ENCODE data around the gene KMT2E.
"Not testable (repeated sequence)": the region's sequence is repeated elsewhere in the genome, so short reads cannot be mapped to it uniquely, and the experiment has no call there.

KMT2E gene

DNA sequence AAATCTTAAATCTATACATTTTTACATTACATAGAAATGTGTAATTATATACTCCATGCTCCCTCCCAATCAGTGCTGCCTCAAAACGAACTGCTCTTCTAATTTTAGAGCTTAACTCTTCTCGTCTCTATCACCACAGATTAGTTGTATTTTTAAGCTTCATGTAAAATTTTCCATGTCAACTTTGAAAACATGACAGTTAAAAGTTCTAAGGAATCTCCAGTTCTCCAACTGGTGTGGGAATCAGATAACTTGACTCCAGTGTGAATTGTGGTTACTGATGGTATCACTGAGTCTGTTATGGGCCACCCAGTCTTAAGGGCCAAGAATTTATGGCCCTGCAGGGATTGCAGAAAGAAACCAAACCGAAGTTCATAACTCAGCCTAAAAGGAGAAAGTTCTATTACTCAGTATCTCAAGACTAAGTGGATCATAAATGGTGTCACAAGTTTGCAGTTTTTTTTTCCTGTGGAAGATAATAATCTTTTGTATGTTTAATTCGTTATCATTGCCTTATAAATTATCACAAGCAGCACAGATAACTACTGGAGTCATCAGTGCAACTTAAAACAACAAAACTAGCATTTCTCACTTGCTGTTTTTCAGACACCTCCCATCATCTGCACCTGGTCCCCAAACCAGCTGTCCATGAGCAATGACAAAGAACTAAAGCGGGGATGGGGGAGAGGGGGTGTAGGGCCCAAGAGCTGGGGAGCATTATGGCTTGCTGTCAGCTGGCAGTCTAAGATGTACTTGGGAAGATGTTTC, 31.5 kb upstream of the KMT2E start:
- no peak for DNase-seq

DNA sequence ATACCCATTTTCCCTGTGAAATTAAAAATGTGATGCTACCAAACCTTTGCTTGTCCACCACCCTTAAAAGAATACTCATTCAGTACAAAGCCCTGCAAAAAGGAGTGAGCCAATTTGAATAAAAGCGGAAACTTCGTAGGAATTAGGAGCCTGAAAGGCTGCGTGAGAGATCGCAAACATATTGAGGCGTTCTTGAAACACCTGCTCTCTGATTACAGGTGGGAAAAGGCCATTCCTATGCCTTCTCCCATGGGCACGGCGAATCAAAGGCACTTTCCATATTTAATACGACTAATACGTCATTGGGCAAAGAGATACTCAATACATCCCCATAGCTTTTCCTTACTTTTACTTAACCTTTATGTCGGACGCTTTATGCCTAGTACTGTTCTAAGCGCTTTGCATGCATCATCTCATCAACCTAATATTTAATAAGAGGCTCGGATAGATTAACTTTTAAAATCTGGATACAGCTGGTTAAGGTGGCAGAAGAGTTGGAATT, 30.9 kb upstream of the KMT2E start:
- no peak for DNase-seq

DNA sequence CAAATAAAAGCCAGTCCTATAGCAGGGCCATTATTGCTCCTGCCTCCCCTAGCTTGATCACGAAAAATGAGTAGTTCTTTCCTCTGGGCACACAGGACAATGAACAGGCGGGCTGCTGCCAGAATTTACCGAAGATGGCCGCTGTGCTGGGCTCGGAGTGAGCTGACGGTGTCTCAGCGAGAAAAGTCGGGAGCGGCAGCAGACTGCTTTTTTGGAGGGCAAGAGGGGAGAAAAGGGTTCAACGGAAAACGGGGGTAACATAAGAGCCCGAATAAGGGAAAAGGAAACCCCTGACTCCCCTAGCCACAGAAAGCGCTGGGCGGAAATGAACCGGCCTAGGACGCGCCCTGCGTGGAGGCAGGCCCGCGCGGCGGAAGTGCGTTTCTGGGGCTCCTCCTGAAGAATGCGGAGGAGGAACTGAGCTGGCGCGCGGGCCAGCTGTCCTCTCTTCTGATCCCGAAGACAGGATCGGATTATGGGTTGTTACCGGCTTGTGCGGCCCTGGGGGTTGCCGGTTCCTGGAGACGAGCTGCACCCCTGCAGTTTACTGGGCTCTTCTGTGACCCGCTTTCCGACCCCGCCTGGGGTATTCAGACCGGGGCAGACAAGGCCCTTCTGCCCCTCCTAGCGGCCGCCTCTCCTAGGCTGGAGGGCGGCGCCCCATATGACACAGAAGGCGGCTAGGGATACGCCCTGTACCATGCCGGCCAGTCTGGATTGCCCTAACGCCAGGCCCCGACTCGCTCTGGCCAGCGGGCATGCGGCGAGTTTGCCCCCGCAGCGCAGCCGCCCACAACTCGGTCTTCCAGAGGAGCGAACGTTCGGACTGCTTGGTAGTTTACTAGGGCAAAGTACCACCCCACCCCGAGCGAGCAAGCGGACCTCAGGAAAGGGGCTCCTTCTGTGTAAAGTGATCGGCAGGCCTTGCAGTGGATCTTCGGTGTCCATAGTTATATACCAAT, 30.1 kb upstream of the KMT2E start:
- peak; percentile 28 for DNase-seq

DNA sequence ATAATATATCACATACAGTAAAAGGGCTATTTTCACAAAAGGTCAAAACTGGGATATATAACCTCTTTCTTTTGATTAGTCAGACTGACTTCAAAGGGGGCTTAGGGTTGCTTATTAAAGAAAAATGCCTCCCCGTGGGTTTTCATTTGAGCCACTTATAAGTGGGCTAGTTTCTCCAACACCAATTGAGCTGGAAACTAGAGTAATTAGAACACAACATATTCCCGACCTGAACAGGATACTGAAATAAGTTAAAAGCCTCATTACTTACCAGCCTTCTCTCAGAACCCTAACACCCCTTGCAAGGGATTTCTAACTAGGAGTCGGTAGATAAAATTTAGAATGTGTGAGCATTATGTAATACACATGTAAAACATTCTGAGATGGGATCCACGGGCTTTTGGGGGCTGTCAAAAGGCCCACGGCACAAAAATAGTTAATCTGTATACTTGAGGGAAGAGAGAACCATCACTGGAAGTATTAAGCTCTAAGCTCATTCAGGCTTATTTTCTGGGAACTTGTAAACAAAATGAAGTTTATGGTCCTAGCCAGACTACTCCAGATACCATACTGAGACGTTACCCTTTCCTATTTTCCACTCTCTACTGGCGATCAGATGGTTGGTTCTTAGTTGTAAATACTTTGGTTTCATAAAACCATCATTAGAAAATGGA, 29.3 kb upstream of the KMT2E start:
- no peak for DNase-seq

DNA sequence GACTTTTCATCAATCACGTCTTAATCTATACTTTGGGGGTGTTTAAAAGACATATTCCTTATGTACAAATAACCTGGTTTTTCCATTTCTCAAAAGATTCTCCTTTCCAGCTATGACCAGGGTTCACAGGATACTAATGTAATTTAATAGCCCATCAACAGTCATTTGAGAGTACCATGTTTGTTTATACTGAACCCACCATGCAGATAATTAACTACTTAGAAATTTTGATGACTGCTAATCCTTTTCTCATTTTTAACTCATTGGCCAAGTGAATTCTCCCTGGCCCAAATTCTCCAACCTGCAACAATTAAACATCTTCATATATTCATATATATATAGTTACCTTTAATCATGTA, 28.8 kb upstream of the KMT2E start:
- no peak for DNase-seq

DNA sequence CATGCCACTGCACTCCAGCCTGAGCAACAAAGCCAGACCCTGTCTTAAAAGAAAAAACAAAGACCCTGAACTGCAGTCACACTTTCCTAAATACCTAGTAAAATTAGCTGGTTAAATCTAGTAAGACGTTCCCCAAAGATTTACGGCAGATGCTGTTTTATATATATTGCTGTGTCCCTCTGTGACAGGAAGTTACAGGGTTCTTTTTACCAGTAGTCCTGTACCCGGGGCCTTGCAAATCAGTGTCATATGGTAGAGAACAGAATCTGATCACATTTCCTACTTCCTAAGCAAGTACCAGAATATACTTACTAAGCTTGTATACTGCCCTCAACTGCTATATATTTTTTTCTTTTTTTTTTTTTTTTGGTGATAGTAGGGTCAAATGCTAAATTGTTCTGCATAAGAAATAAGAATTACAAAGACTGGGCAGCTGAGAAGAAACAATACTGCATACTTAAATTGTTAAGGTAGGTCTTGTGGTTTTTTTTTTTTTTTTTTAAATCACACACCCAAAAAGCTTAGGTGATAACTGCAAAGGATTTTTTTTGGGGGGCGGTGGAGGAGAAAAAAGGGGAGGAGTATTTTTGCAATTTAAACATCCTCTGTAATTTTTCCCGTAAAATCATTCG, 27.3 kb upstream of the KMT2E start:
- DNase-seq, result no peak

DNA sequence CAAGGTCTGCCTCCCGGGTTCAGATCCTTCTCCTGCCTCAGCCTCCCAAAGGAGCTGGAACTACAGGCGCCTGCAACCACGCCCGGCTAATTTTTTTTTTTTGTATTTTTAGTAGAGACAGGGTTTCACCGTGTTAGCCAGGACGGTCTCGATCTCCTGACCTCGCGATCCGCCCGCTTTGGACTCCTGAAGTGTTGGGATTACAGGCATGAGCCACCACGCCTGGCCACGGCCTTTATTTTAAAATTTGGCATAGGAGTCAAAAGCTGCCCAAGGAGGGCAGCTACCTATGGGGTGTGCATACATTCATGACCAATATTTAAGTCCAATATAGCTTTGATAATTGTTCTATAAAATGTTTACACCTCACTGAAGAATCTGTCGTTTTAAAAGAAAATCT, 26.6 kb upstream of the KMT2E start:
- DNase-seq, result not testable (repeated sequence)

DNA sequence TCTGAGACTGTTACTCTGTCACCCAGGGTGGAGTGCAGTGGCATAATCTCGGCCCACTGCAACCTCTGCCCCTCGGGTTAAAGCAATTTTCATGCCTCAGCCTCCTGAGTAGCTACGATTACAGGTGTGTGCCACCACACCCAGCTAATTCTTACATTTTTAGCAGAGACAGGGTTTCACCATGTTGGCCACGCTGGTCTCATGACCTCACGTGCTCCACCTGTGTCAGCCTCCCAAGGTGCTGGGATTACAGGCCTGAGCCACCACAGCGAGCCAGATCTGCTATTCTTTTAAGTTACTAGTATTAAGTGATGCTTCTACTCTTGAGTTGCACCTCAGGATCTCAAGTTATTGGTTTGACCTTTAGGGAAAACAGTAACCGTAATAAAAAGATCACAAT, 23.0 kb upstream of the KMT2E start:
- DNase-seq, result no peak

DNA sequence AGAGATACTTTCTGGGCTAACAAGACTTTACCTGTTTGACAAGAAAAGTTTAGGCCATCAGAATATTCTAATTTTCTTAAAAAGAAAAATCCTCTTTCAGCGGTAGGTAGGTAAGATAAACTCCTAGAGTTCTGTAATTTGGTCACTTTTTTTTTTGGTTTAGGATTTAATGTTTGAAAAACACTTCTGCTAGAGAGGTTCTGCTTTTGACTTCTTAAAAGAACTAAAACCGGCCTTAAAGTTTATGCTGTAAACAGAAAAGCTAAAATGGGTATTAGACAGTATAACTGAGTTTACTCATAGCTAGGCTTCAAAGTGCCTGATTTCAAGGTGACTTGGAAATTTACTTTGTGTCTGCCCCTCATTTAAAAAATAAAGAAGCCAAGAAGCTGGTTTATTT, 21.7 kb upstream of the KMT2E start:
- no peak for DNase-seq

DNA sequence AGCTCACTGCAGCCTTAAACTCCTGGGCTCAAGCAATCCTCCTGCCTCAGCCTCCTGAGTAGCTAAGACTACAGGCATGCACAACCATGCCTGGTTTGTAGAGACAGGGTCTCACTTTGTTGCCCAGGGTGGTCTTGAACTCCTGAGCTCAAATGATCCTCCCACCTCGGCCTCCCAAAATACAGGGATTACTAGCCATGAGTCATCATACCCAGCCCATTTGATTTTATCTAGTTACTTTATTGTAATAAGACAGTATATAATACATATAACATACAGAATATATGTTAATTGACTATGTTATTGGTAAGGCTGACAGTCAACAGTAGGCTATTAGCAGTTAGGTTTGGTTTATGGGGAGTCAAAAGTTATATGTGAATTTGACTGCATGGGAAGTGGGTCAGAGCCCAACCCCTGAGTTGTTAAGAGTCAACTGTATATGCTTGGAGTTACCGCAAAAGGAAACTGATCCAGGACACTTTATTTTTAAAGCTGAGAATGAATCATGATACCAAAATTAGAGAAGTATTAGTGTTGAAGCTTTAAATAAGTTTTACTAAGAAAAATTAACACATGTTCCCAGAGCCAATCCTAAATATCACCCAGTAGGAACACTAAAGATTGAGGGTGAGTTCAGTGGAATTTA, 20.7 kb upstream of the KMT2E start:
- DNase-seq, result no peak

DNA sequence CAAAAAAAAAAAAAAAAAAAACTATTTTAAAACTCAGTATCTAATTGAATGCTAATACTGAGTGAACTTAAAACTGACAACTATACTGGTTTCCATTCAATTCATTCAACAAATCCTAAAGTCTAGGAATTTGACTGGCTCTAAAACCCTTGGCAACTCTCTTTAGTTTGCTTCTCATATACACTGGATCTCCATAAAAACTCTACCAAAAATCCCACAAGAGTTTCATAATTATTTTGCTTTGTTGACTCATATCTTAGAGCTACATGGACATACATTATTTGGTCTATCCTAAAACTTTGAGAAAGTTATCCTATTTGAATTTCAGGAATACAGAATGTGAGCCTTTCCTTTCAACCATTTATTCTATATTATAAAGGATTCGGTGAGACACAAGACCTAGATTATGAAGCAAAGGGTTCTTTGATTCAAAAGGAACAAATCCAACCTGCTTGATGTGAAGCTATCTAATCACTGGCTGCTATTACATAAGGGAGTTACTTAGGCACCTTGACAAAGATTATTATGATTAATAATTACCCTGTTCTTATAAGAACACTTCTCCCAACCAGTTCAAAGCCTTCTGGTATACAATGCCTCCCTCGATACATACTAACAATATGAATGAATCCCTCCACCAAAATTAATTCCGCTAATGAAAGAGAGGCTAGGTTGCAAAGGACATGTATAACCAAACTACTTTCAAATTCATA, 15.8 kb upstream of the KMT2E start:
- no peak for DNase-seq

DNA sequence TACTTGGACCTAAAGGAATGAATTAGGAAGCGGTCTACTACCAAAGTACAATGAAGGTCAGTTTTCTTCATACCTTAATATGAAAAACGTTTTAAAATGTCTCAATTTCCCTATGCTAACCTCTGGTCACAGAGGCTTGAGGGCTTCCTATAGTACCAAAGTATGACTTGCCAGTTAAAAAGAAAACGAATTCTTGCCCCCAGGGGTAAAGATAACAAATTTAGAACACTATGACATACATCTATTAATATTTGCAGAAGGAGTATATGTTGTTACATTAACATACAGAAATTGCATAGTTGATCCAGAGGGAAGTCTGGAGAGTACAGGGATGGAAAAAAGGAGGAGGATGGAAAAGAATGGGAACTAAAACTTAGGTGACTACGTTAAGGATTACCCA, 13.8 kb upstream of the KMT2E start:
- no peak for DNase-seq

DNA sequence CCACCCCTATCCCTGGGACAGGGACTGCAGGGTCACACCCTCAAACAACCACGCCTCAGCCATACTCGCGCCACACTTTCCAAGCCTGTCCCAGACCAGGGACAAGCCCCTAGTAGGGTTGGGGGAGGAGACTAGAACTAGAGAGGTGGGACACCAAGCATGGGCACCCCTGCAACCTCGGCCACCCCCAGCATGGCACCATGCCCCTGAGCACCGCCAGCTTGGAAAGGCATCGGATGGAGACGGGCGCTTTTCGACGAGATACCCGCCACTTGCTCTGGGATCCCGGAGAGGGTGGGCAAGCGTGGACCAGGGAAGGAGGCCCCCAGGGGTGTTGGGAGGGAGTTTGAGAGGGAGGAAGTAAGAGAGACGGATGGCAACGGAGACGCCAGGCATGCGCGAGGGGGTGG, 13.1 kb upstream of the KMT2E start:
- DNase-seq, result no peak

DNA sequence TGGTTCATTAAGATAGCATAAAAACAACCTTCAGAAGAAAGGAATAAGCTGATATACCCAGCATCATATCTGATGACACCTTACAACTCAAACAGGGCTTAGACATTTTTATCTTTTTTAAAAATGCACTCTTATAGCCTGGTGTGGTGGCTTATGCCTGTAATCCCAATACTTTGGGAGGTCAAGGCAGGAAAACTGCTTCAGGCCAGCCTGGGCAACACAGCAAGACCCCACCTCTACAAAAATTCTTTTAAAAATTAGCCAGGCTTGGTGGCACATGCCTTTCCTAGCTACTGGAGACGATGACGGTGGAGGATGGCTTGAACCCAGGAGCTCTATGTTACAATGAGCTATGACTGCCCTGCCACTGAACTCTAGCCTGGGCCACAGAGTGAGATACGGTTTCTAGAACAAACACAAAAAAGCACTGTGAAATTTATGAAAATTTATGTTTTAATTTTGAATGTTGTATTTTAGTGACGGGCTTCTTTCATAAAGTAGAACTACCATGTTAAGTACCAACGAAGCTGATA, 12.3 kb upstream of the KMT2E start:
- DNase-seq, result no peak

DNA sequence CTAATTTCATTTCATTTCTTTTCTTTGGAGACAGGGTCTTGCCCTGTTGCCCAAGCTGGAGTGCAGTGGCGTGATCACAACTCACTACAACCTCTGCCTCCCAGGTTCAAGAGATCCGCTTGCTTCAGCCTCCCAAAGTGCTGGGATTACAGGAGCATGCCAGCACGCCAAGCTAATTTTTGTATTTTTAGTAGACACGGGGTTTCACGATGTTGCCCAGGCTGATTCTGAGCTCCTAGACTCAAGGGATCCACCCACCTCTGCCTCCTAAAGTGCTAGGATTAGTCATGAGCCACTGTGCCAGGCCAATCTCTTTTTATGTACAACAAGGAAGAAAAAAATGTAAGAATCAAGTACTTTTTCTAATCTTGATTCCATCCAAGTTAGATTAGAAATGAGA, 10.7 kb upstream of the KMT2E start:
- DNase-seq, result no peak

DNA sequence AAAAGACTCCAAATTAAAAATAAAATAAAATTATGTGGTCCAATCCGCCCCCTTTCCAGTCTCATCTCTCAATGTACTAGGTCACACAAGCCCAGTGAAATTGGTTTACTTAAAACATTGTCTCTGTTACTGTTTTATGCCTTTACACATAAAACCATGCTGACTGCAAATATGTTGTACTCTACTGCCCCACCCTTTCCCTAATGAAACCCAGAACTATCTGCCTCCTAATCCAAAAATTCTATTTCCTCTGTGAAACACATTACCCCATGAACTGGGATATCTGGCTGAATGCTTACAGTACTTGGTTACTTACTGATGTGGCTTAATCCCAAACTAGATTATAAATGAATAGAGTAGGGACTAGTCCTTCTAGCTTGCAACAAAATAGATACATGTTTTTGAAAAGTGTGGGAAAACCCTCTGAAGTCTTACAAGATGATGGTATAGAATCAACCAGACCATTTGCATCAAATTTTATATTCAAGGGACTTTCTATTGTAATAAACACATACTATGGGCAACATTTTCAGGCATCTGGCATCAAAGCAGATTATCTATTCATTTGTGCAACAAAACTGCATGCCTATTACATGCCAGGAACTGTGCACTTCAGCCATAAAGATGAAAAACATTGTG, 10.0 kb upstream of the KMT2E start:
- no peak for DNase-seq

DNA sequence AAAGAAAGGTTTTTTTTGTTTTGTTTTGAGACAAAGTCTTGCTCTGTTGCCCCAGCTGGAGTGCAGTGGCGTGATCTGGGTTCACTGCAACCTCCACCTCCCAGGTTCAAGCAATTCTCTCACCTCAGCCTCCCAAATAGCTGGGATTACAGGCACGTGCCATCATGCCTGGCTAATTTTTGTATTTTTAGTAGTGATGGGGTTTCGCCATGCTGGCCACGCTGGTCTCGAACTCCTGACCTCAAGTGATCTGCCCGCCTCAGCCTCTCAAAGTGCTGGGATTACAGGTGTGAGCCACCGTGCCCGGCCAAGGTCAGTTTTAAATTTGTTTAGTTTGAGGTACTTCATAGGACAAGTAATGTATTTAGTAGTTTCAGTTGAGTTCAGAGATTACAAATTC, 9.0 kb upstream of the KMT2E start:
- not testable (repeated sequence) for DNase-seq

DNA sequence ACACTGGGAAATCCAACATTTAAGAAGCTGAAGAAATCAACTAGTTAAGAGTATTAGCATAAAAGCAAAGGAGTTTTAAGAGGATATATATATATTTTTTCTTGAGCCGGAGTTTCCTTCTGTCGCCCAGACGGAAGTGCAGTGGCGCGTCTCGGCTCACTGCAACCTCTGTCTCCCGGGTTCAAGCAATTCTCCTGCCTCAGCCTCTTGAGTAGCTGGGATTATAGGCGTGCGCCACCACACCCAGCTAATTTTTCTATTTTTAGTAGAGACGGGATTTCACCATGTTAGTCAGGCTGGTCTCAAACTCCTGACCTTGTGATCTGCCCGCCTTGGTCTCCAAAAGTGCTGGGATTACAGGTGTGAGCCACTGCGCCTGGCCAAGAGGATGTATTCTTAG, 8.5 kb upstream of the KMT2E start:
- not testable (repeated sequence) for DNase-seq

DNA sequence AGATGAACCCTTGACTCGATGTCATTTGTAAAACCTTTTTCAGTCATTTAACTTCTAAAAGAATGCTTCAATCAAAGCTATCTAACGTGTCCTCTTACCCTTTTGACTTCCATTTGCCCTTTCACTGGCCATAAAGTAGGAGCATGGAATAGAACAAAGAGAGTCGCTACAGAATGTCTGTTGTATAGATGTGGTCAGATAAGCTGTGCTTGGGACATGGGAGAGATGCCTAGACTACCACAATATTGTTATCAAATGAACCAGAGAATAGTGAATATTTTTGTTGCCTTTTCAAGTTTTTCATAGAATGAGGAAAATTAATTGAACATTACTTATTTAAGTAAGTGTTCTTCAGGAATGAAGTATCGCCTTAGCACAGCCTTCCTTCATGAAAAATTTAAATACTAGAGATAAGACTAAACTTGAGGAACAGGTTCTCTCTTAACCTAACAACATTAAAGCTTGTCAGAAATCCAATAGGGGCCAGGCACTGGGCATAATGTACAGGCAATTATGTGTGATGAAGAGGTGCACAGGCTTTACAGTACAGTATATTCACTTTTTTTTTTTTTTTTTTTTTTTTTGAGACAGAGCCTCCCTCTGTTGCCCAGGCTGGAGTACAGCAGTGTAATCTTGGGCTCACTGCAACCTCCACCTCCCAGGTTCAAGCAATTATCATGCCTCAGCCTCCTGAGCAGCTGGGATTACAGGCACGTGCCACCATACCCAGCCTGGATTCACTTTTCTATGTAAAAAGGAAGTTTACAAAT, 7.5 kb upstream of the KMT2E start:
- DNase-seq, result no peak

DNA sequence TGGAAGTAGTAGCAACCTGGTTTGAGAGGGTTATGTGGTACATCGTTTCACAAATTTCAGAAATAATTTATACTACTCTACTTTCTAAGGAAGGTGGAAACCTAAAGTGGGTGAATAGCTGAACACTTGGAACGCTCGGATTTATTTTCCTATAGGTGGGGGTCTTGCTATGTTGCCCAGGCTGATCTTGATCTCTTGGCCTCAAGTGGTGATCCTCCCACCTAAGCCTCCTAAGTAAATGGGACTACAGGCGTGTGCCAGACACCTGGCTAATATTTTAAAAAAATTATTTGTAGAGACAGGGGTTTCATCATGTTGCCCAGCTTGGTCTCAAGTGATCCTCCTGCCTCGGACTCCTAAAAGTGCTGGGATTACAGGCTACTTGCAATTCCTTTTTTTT, 6.7 kb upstream of the KMT2E start:
- no peak for DNase-seq

Data from cortex of kidney (tissue), 1 donor.